Common myeloid progenitor, CD34-positive (primary cell): ENCODE results near the gene PPP1R13B.
"Not testable (repeated sequence)": the region's sequence is repeated elsewhere in the genome, so short reads cannot be mapped to it uniquely, and the experiment has no call there.

Source experiments
- CTCF ChIA-PET: fragments of 350-600 bp; sonication (Branson Sonifier 250); formaldehyde crosslinking; loops from one replicate; lab custom pipeline; 2021; ENCODE audit warnings: antibody characterized with exemption; lab: Charles Lee
- POLR2A ChIA-PET: fragments of 350-600 bp; sonication (Branson Sonifier 250); formaldehyde crosslinking; loops from one replicate; lab custom pipeline; 2021; ENCODE audit warnings: antibody characterized with exemption; lab: Charles Lee
- DNase-seq, 3 donors: peaks; one replicate each; pipeline versions ENCODE4 v3.0.0 to v3.0.0-alpha.2; 2013
- H3K27ac ChIP-seq, 2 experiments: 1 replicate in 1 of 2; 2 replicates in 1 of 2; pipeline ENCODE4 v1.7.0; 2013; ENCODE audit warnings: inconsistent platforms in 2 of 2, low read length in 2 of 2, mild to moderate bottlenecking in 2 of 2, low read depth in 1 of 2, moderate library complexity in 1 of 2; ENCODE audit not compliant: severe bottlenecking in 2 of 2, insufficient read depth in 1 of 2, poor library complexity in 1 of 2
- H3K27me3 ChIP-seq, 5 experiments: replicated peaks in 2 of 5; 1 replicate in 3 of 5; 2 replicates in 2 of 5; pipeline versions ENCODE4 v1.6.1 to v1.7.0; 2013; ENCODE audit warnings: low read length in 4 of 5, mild to moderate bottlenecking in 2 of 5, moderate library complexity in 2 of 5, inconsistent platforms in 1 of 5; ENCODE audit not compliant: insufficient read depth in 5 of 5, control insufficient read depth in 4 of 5
- H3K36me3 ChIP-seq, 4 experiments: 1 replicate in 2 of 4; 2 replicates in 2 of 4; pipeline versions ENCODE4 v1.6.1 to v1.7.0; 2013; ENCODE audit warnings: low read length in 3 of 4, control low read depth in 1 of 4, mild to moderate bottlenecking in 1 of 4; ENCODE audit not compliant: control insufficient read depth in 4 of 4, insufficient read depth in 4 of 4
- H3K4me1 ChIP-seq, 4 experiments: 1 replicate in 3 of 4; 2 replicates in 1 of 4; pipeline versions ENCODE4 v1.6.1 to v1.7.1; 2013; ENCODE audit warnings: low read length in 3 of 4, mild to moderate bottlenecking in 3 of 4, control low read depth in 1 of 4, inconsistent platforms in 1 of 4, moderate library complexity in 1 of 4; ENCODE audit not compliant: control insufficient read depth in 4 of 4, insufficient read depth in 4 of 4; ENCODE audit errors: control extremely low read depth in 1 of 4
- H3K4me3 ChIP-seq, 7 experiments: 1 replicate in 4 of 7; 2 replicates in 3 of 7; pipeline versions ENCODE4 v1.5.1 to v1.7.0; 2013; ENCODE audit warnings: mild to moderate bottlenecking in 7 of 7, low read length in 6 of 7, moderate library complexity in 6 of 7, inconsistent platforms in 2 of 7, low read depth in 2 of 7, control low read depth in 1 of 7; ENCODE audit not compliant: insufficient read depth in 4 of 7, control insufficient read depth in 1 of 7; ENCODE audit errors: extremely low read depth in 1 of 7
- H3K9me3 ChIP-seq, 5 experiments: 1 replicate in 4 of 5; 2 replicates in 1 of 5; pipeline versions ENCODE4 v1.6.1 to v1.7.1; 2013; ENCODE audit warnings: low read length in 4 of 5, mild to moderate bottlenecking in 2 of 5, inconsistent platforms in 1 of 5, low read depth in 1 of 5, moderate library complexity in 1 of 5; ENCODE audit not compliant: control insufficient read depth in 4 of 5, insufficient read depth in 2 of 5; ENCODE audit errors: control extremely low read depth in 1 of 5
- WGBS: methylation state at CpG from one replicate; pipeline ENCODE4 v1.1.5; 2013; ENCODE audit not compliant: insufficient coverage; 5-methylcytosine and 5-hydroxymethylcytosine counted together

PPP1R13B gene

GRCh38 chr14:103891667-103892215, 44.4 kb upstream of the PPP1R13B start:
- over 99% methylated on average over 15 of the region's 15 CpGs for WGBS
- H3K27ac ChIP-seq, result no peak overlapping the region
- H3K4me1 ChIP-seq, result no peaks in the 10 kb centered on the region
- DNase-seq, result no peak
- H3K4me3 ChIP-seq, result no peak overlapping the region
- peaks cover 0 to 3% (median 0%) of the 10 kb centered on the region in 5 experiments for H3K9me3 ChIP-seq
- CTCF ChIA-PET, result interaction anchor here (2.4 kb wide), 1 partner anchor 9 kb away, joined by 8 read pairs; no protein-coding TSS in a partner anchor
- POLR2A ChIA-PET, result no interaction called here
- H3K36me3 ChIP-seq, result no peaks in the 10 kb centered on the region
- H3K27me3 ChIP-seq, result peaks cover 0 to 5% (median 0%) of the 10 kb centered on the region in 5 experiments

- WGBS, result 92% methylated on average over 17 of the region's 18 CpGs
- Histone ChIP-seq H3K36me3 (no peaks in the 10 kb centered on the region), H3K27ac (no peak overlapping the region), H3K27me3 (no peaks in the 10 kb centered on the region), H3K4me1 (no peaks in the 10 kb centered on the region), H3K4me3 (no peak overlapping the region), H3K9me3 (no peaks in the 10 kb centered on the region)
- no peak for DNase-seq
- CTCF ChIA-PET, result interaction anchor here (0.7 to 2.4 kb wide), 2 partner anchors 10 to 18 kb away, joined by 3 to 8 read pairs; no protein-coding TSS in a partner anchor
- POLR2A ChIA-PET, result no interaction called here
Observed at GRCh38 chr14:103890821-103891666, 43.7 kb upstream of the PPP1R13B start.

GRCh38 chr14:103890052-103890371, 42.6 kb upstream of the PPP1R13B start:
- no peak for DNase-seq
- CTCF ChIA-PET, result no interaction called here
- POLR2A ChIA-PET, result no interaction called here
- Histone ChIP-seq H3K9me3 (no peaks in the 10 kb centered on the region), H3K4me1 (no peaks in the 10 kb centered on the region), H3K4me3 (no peak overlapping the region), H3K27ac (no peak overlapping the region), H3K36me3 (no peaks in the 10 kb centered on the region), H3K27me3 (no peaks in the 10 kb centered on the region)
- WGBS, result 92% methylated on average over 10 of the region's 10 CpGs

- no peak for DNase-seq
- 94% methylated on average over 29 of the region's 31 CpGs for WGBS
- H3K36me3 ChIP-seq, result no peaks in the 10 kb centered on the region
- no peak overlapping the region for H3K27ac ChIP-seq
- no peak overlapping the region for H3K4me3 ChIP-seq
- no peaks in the 10 kb centered on the region for H3K4me1 ChIP-seq
- ChIA-PET CTCF (no interaction called here), POLR2A (no interaction called here)
- no peaks in the 10 kb centered on the region for H3K27me3 ChIP-seq
- H3K9me3 ChIP-seq, result no peaks in the 10 kb centered on the region
Observed at GRCh38 chr14:103889313-103890051, 42.1 kb upstream of the PPP1R13B start.

GRCh38 chr14:103889002-103889312, 41.6 kb upstream of the PPP1R13B start:
- H3K36me3 ChIP-seq, H3K9me3 ChIP-seq, POLR2A ChIA-PET, H3K27me3 ChIP-seq, H3K4me3 ChIP-seq, H3K4me1 ChIP-seq, DNase-seq, CTCF ChIA-PET, H3K27ac ChIP-seq: not testable (repeated sequence)
- WGBS, result 96% methylated on average over 4 of the region's 8 CpGs

GRCh38 chr14:103887557-103888115, 40.3 kb upstream of the PPP1R13B start:
- ChIA-PET POLR2A (interaction anchor here (0.6 kb wide), 1 partner anchor 233 kb away, joined by 3 read pairs; no protein-coding TSS in a partner anchor), CTCF (interaction anchor here (0.7 kb wide), 1 partner anchor 94 kb away, joined by 4 read pairs; no protein-coding TSS in a partner anchor)
- no peak overlapping the region for H3K27ac ChIP-seq
- H3K4me3 ChIP-seq, result no peak overlapping the region
- no peaks in the 10 kb centered on the region for H3K36me3 ChIP-seq
- WGBS, result 89% methylated on average over 6 of the region's 10 CpGs
- H3K9me3 ChIP-seq, result no peaks in the 10 kb centered on the region
- peaks cover 0 to 3% (median 0%) of the 10 kb centered on the region in 5 experiments for H3K27me3 ChIP-seq
- DNase-seq, result no peak
- H3K4me1 ChIP-seq, result no peaks in the 10 kb centered on the region
